Smooth muscle cell (in vitro differentiated cells): ENCODE data around the gene OTOGL. TPM values are rescaled to one million over a fixed set of nuclear protein-coding genes. Genes with fewer than 3 reads are reported as not detected.
A peak's percentile ranks its signal among the peaks of the same experiment; 100 is the strongest.

ENCODE experiments used
- DNase-seq: peaks from one replicate; lab custom pipeline; 2025; ENCODE audit not compliant: unreplicated experiment; lab: John Stamatoyannopoulos, UW
- H2AFZ ChIP-seq: fragments of 200-600 bp; sonication (generic); 2 replicates; pipeline ENCODE4 v1.6.0; 2016; ENCODE audit warnings: antibody characterized with exemption, low read depth, mild to moderate bottlenecking
- H3F3A ChIP-seq: fragments of 200-600 bp; sonication (generic); 2 replicates; pipeline ENCODE4 v1.6.0; 2017; ENCODE audit warnings: antibody characterized with exemption, low read depth
- H3K27ac ChIP-seq: fragments of 200-600 bp; sonication (generic); 2 replicates; pipeline ENCODE4 v1.5.1; 2016; ENCODE audit warnings: low read depth, mild to moderate bottlenecking
- H3K27me3 ChIP-seq: fragments of 200-600 bp; sonication (generic); 2 replicates; pipeline ENCODE4 v1.6.1; 2016; ENCODE audit warnings: low read depth, mild to moderate bottlenecking
- H3K36me3 ChIP-seq: fragments of 200-600 bp; sonication (generic); 2 replicates; pipeline ENCODE4 v1.5.1; 2016; ENCODE audit warnings: low read depth
- H3K4me1 ChIP-seq: fragments of 200-600 bp; sonication (generic); 2 replicates; pipeline ENCODE4 v1.5.1; 2016; ENCODE audit warnings: low read depth
- H3K4me2 ChIP-seq: fragments of 200-600 bp; sonication (generic); 2 replicates; pipeline ENCODE4 v1.6.0; 2016; ENCODE audit warnings: mild to moderate bottlenecking
- H3K4me3 ChIP-seq: fragments of 200-600 bp; sonication (generic); 2 replicates; pipeline ENCODE4 v1.5.1; 2016; ENCODE audit warnings: mild to moderate bottlenecking
- H3K79me2 ChIP-seq: fragments of 200-600 bp; sonication (generic); 2 replicates; pipeline ENCODE4 v1.6.0; 2016; ENCODE audit warnings: low read depth, mild to moderate bottlenecking
- H3K9ac ChIP-seq: fragments of 200-600 bp; sonication (generic); 2 replicates; pipeline ENCODE4 v1.6.0; 2016; ENCODE audit warnings: low read depth
- H3K9me3 ChIP-seq: fragments of 200-600 bp; sonication (generic); replicated peaks from 2 replicates; pipeline ENCODE4 v1.5.1; 2016; ENCODE audit warnings: low read depth
- H4K20me1 ChIP-seq: fragments of 200-600 bp; sonication (generic); 2 replicates; pipeline ENCODE4 v1.6.0; 2016; ENCODE audit warnings: low read depth
- CTCF ChIP-seq: fragments of 200-600 bp; sonication (generic); IDR thresholded peaks from 2 replicates; pipeline ENCODE4 v1.5.1; 2017; ENCODE audit warnings: borderline replicate concordance, mild to moderate bottlenecking, antibody characterized with exemption; ENCODE audit not compliant: insufficient read depth, poor library complexity, severe bottlenecking
- WGBS: methylation state at CpG from one replicate; pipeline ENCODE4 v1.1.7; 2016; ENCODE audit warnings: low lambda C conversion rate; 5-methylcytosine and 5-hydroxymethylcytosine counted together
- polyA plus RNA-seq: library from polyadenylated mRNA; unstranded; fragments of >200 nt; fragmentation: Nextera tagmentation; extraction: Ambion mirVana; gene quantifications from 2 replicates; pipeline ENCODE4 v1.2.1, GENCODE V29; 2016
- total RNA-seq: library from RNA; depleted of rRNA; stranded (reverse); fragments of >200 nt; gene quantifications from 2 replicates; pipeline ENCODE4 v1.2.3, GENCODE V29; 2014

The OTOGL gene
- total and polyA plus RNA-seq, 2 experiments from 2014 or later: 0.09 TPM; not detected in 1

- H3K4me2 ChIP-seq: no peak overlapping the region
- H3K4me3 ChIP-seq: no peak overlapping the region
- WGBS: 91% methylated on average over 1 of the region's 1 CpG
- DNase-seq: no peak
- no peaks in the 10 kb centered on the region for H3K4me1 ChIP-seq
- no peak overlapping the region for H2AFZ ChIP-seq
- no peaks in the 10 kb centered on the region for H3K79me2 ChIP-seq
- H3F3A ChIP-seq: no peaks in the 10 kb centered on the region
- H3K27ac ChIP-seq: no peak overlapping the region
- H3K9ac ChIP-seq: no peak overlapping the region
- H3K9me3 ChIP-seq: no peaks in the 10 kb centered on the region
- no peak for TF ChIP-seq CTCF
- no peaks in the 10 kb centered on the region for H4K20me1 ChIP-seq
- no peaks in the 10 kb centered on the region for H3K27me3 ChIP-seq
- H3K36me3 ChIP-seq: no peaks in the 10 kb centered on the region
Observed at GRCh38 chr12:80154261-80154660, 54.9 kb downstream of the OTOGL start.

GRCh38 chr12:80156306-80156705 lies 57.0 kb downstream of the OTOGL start:
- Histone ChIP-seq H3K4me1 (no peaks in the 10 kb centered on the region), H3K4me2 (no peak overlapping the region), H3K79me2 (no peaks in the 10 kb centered on the region), H3K27me3 (no peaks in the 10 kb centered on the region), H3K9me3 (no peaks in the 10 kb centered on the region), H3K9ac (no peak overlapping the region), H3K4me3 (no peak overlapping the region), H3F3A (no peaks in the 10 kb centered on the region), H3K36me3 (no peaks in the 10 kb centered on the region), H3K27ac (no peak overlapping the region), H2AFZ (no peak overlapping the region), H4K20me1 (no peaks in the 10 kb centered on the region)
- WGBS: 89% methylated on average over 5 of the region's 5 CpGs
- TF ChIP-seq CTCF: no peak
- DNase-seq: no peak

- DNase-seq: no peak
- no peaks in the 10 kb centered on the region for H3K4me1 ChIP-seq
- no peaks in the 10 kb centered on the region for H3K9me3 ChIP-seq
- no peak overlapping the region for H2AFZ ChIP-seq
- WGBS: 32% methylated on average over 2 of the region's 2 CpGs
- H3F3A ChIP-seq: no peaks in the 10 kb centered on the region
- H3K9ac ChIP-seq: no peak overlapping the region
- H3K36me3 ChIP-seq: no peaks in the 10 kb centered on the region
- TF ChIP-seq CTCF: no peak
- H3K4me2 ChIP-seq: peak overlapping the region; percentile 25
- no peaks in the 10 kb centered on the region for H3K79me2 ChIP-seq
- no peak overlapping the region for H3K4me3 ChIP-seq
- no peak overlapping the region for H3K27ac ChIP-seq
- H3K27me3 ChIP-seq: no peaks in the 10 kb centered on the region
- no peaks in the 10 kb centered on the region for H4K20me1 ChIP-seq
Observed at GRCh38 chr12:80157645-80158044, 58.3 kb downstream of the OTOGL start.

- WGBS: 87% methylated on average over 4 of the region's 4 CpGs
- no peak for DNase-seq
- Histone ChIP-seq H3K79me2 (no peaks in the 10 kb centered on the region), H3K4me2 (no peak overlapping the region), H3K27ac (no peak overlapping the region), H3K36me3 (no peaks in the 10 kb centered on the region), H3K4me3 (no peak overlapping the region), H3K4me1 (no peaks in the 10 kb centered on the region), H3F3A (no peaks in the 10 kb centered on the region), H3K27me3 (no peaks in the 10 kb centered on the region), H3K9ac (no peak overlapping the region), H3K9me3 (no peaks in the 10 kb centered on the region), H4K20me1 (no peaks in the 10 kb centered on the region), H2AFZ (no peak overlapping the region)
- TF ChIP-seq CTCF: no peak
Observed at GRCh38 chr12:80161612-80162011, 62.3 kb downstream of the OTOGL start.
